Stimulated activated CD4-positive, alpha-beta T cell treated with anti-CD3 and anti-CD28 coated beads, Interleukin-12 subunit alpha, Interleukin-12 subunit beta, amount 100 ng/mL, for 48 hours (primary cell): ENCODE data around the gene DNAJC16.
A peak's percentile ranks its signal among the peaks of the same experiment; 100 is the strongest.
"Not testable (repeated sequence)": the region's sequence is repeated elsewhere in the genome, so short reads cannot be mapped to it uniquely, and the experiment has no call there.

Experiments
- DNase-seq, 3 donors: peaks; one replicate each; pipeline ENCODE4 v3.0.0-alpha.2; 2020; ENCODE audit warnings: low read depth in 2 of 3, low spot score in 1 of 3

The DNAJC16 gene

GRCh38 chr1:15526490-15527339, at the start of gene DNAJC16:
Gene DNAJC16, plus strand, starts transcription at chr1:15526848. Its CDS starts 2,258 bp downstream, at chr1:15529106.
- DNase-seq: peak; percentile 96 to 98 (median 97)

DNA sequence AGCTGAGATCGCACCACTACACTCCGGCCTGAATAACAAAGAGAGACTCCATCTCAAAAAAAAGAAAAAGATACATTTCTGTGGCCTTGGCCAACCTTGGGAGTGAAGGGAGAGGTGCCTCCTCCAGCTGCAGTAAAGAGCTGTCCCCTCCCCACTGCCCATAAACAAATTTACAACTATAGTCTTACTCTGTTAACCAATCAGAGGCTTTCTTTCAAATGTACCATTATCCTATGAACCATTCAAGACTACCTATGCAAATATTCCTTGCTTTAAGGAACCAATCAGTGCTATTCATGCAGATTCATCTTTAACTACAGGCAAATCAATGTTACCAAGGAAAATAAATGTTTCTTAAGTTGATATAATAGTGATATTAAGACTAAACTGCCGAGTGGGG, 49.7 kb upstream of the DNAJC16 start:
- DNase-seq: no peak

DNA sequence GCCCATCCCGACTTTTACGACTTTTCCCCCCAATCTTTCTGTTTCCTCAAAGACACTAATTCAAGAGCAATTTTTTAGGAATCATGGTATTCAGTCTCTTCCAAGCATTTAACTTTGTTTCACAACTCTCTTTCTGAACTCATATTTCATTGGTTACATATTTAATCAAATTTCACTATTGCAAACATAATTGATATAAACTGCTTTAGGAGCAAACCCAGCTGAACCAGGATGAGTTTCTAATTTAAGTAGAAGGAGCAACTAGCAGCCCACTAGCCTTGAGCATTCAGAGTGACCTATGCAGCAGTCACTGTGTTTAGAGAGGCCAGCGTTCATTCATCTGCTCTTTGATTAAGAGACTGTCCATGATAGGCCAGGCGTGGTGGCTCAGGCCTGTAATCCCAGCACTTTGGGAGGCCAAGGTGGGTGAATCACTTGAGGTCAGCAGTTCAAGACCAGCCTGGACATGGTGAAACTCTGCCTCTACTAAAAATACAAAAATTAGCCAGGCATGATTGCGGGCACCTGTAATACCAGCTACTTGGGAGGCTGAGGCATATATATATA, 48.9 kb upstream of the DNAJC16 start:
- DNase-seq: no peak

GRCh38 chr1:15479654-15480347, 46.8 kb upstream of the DNAJC16 start:
- no peak for DNase-seq

DNA sequence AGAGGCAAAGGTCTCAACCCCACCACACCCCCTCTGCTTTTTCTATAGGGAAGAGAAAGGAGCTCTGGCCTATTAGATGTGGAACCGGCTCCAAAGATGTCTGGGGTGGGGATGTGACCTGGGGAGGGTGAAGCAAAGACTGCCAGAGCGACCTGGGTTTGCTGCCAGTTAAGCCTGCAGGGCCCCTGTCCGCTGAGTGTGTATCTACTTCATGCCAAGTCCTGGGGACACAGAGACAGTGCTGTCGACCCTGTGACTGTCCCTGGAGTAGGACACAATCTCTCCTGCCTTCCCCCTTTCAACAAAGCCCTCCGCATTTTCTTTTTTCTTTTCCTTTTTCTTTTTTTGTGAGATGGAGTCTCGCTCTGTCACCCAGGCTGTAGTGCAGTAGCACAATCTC, 44.2 kb upstream of the DNAJC16 start:
- not testable (repeated sequence) for DNase-seq

- DNase-seq: not testable (repeated sequence)
Measured at GRCh38 chr1:15482983-15483543, 43.6 kb upstream of the DNAJC16 start.

- no peak for DNase-seq
Measured at GRCh38 chr1:15483971-15484370, 42.7 kb upstream of the DNAJC16 start.

DNA sequence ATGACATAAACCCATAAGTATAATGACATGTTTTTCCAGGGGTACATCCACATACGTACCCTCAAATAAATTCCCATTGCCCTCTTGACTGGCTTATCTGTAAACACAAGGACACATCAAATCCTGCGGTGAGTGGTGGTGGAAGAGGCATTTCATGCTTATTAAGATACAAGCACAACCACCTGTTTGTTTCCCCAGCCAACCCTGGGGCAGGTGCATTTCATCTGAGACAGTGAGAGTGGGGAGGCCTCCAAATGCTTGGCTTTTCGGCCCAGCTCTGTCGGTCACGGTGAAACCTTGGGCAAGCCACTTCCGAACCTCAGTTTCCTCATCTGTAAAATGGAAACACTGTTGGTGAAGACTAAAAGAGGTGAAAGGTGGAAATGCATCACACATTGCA, 42.2 kb upstream of the DNAJC16 start:
- DNase-seq: not testable (repeated sequence)

DNA sequence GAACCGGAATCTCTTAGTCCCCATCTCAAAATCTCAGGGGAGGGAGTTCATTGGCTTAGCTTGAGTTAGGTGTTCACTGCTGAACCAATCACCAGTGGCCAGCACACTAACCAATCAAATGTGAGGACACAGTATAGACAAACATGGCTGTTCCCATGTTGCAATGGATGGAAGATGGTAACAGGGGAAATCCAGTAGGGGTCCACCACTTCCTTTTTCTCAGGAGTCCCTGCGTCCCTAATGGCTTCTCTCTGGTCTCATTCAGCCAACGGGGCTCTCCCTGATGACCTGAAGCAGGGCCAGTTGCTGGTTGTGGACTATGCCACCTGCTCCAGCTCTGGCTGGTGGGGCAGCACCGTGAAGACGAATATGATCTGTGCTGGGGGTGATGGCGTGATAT, 41.0 kb upstream of the DNAJC16 start:
- DNase-seq: no peak

- not testable (repeated sequence) for DNase-seq
Measured at GRCh38 chr1:15486844-15487610, 39.6 kb upstream of the DNAJC16 start.

DNA sequence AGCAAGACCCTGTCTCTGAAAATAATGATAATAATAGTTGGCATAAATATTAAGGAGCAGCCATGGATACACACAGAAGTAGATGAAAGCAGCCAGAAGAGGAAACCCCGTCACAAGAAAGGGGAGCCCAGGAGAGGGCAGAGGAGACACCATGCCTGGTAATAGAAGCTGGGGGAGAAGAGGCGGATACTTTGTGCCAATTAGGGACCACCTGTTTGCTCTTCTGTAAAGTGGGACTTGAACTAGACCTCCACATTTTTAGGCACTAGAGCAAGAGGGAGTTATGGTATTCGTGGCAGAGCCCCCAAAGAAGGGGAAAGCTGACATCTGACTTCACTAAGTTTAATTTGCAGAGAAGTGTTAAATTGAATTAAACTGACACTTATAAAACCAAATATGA, 38.3 kb upstream of the DNAJC16 start:
- no peak for DNase-seq

DNA sequence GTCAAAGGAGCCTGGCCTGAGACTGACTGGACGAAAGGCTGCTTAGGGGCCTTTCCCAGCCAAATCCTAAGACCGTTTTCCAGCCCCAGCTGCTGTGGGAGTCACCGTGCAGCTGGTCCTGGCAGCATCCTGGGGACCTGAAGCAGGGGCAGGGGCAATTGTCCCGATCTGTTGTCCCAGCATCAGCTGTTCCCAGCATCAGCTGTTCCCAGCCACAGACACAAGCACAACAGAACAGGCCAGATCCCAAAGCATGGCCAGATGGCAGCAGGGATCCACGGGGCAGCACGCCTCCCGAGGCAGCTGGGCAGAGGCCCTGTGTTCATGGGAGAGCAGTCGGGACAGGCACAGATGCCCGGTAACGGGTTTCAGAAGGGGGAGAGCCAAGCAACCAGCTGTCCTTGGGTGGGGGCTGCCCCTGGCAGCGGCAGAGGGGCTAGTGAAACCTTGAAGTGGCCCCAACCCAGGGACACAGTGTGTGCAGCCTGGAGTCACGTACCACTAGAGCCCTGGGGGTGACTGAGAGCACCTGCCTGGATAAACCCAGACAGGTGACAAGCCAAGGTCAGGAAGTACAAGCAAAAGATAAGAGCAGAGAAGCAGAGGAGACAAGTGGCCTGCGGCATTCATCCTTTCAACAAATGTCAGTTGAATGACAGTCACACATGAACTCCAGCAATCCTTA, 37.5 kb upstream of the DNAJC16 start:
- no peak for DNase-seq

DNA sequence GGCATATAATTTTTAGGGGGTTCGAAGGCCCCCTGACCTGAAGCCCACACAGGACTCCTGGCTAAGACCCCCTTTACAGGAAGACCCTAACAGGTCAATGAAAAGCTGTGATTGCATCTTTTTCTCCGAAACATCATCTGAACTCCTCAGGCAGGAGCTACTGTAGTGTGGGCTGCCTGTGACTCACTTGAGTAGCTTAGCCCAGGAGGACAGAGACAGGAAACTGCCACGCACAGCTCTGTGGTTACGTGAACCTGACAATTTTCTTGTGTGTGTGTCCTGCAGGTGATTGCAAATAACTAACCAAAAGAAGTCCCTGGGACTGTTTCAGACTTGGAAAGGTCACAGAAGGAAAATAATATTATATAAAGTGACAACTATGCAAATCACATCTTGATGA, 35.6 kb upstream of the DNAJC16 start:
- DNase-seq: peak in 1 of 3 donors; percentile 1

GRCh38 chr1:15492596-15492995, 34.1 kb upstream of the DNAJC16 start:
- no peak for DNase-seq

DNA sequence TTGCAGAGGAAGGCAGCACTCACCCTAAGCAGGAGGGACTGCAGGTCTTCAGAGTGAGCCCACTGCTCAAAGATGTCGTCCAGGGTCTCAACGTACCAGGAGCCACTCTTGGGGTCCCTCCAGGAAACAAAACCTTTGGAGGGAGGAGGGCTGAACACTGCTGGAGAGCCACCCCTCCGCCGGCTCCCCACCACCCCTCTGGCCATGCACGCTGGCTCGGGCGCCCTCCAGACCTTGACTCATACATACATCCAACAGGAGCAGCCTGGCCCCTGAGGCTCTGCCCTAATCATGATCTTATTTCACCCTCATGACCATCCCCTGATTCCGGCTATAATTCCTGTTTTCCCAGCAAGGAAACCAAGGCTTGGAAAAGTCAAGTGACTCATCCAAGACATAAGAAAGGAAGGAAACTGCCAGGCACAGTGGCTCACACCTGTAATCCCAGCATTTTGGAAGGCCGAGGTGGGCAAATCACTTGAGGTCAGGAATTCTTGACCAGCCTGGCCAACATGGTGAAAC, 32.7 kb upstream of the DNAJC16 start:
- DNase-seq: no peak

- no peak for DNase-seq
Measured at GRCh38 chr1:15500184-15501178, 26.2 kb upstream of the DNAJC16 start.

GRCh38 chr1:15501208-15502032, 25.2 kb upstream of the DNAJC16 start:
- DNase-seq: peak; percentile 30 to 56 (median 52)

DNA sequence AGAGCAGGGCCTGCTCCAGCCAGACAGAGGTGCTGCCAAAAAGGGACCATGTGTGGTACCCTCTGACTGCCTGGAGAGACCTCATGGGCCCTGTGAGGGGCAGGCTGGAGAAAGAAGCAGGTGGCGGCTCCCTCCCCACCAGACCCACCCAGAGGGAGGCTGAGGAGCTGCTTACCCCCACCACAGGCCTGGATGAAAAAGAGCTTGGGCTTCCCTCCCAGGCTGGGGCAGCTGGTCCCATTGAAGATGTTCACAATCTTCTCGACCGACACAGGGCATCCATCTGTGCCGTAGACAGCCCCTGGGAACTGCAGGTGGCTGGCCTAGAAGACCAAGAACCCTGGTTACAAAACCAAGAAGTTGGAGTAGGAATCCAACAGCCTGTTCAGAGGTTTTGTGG, 22.2 kb upstream of the DNAJC16 start:
- DNase-seq: no peak
